Skeletal muscle tissue (tissue), 4 donors: Measurements from ENCODE around the gene FSIP1. TPM values are rescaled to one million over a fixed set of nuclear protein-coding genes. Genes with fewer than 3 reads are reported as not detected.

Experiments used
- H3K27ac ChIP-seq: one replicate; pipeline ENCODE4 v1.7.0; 2013; ENCODE audit warnings: mild to moderate bottlenecking, low read depth, low read length, inconsistent platforms
- H3K27me3 ChIP-seq, 3 donors: one replicate each; pipeline ENCODE4 v1.7.0; 2013; ENCODE audit warnings: low read length in 3 of 3; ENCODE audit not compliant: control insufficient read depth in 3 of 3, insufficient read depth in 3 of 3
- H3K36me3 ChIP-seq, 3 donors: one replicate each; pipeline ENCODE4 v1.7.0; 2013; ENCODE audit warnings: low read length in 3 of 3; ENCODE audit not compliant: control insufficient read depth in 3 of 3, insufficient read depth in 3 of 3
- H3K4me1 ChIP-seq, 3 donors: one replicate each; pipeline ENCODE4 v1.7.0; 2013; ENCODE audit warnings: low read length in 3 of 3, mild to moderate bottlenecking in 3 of 3; ENCODE audit not compliant: control insufficient read depth in 3 of 3, insufficient read depth in 3 of 3
- H3K4me3 ChIP-seq, 3 donors: one replicate each; pipeline ENCODE4 v1.7.0; 2013; ENCODE audit warnings: low read length in 3 of 3
- H3K9ac ChIP-seq, 3 donors: one replicate each; pipeline ENCODE4 v1.7.0; 2013; ENCODE audit warnings: low read length in 3 of 3, mild to moderate bottlenecking in 3 of 3, moderate library complexity in 2 of 3, low read depth in 1 of 3
- H3K9me3 ChIP-seq, 3 donors: one replicate each; pipeline ENCODE4 v1.7.0; 2013; ENCODE audit warnings: low read length in 3 of 3; ENCODE audit not compliant: control insufficient read depth in 3 of 3
- total RNA-seq: library from RNA; depleted of rRNA; stranded (reverse); fragments of >200 nt; gene quantifications from one replicate; pipeline ENCODE4 v1.2.3, GENCODE V29; 2014
- donor health status: Osteomylitis.

Gene FSIP1
- total RNA-seq, 1 donor from 2014 or later: 3.7 TPM

DNA sequence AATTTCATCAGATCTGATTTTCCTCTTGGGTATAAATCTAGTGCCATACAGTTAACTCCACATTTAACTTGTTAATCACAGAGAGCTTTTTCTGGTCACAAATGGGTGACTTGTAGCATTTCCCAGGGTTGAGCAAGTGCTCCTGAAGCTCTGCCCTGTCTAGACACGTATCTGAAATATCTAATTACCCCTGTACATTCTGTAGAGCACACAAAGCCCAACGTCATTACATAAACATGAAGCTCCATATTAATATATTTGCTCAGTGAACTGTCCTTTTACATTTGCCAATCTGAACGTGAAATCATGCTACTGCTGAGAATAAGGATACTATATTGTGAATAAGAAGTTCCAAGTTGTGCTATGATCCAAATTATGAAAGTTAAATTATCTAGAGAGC, 152.7 kb downstream of the FSIP1 start:
- Histone ChIP-seq H3K27ac (no peak overlapping the region), H3K27me3 (no peaks in the 10 kb centered on the region), H3K4me3 (no peak overlapping the region), H3K4me1 (peaks cover 26 to 45% (median 41%) of the 10 kb centered on the region in 3 donors), H3K9me3 (no peaks in the 10 kb centered on the region), H3K9ac (no peak overlapping the region), H3K36me3 (peaks cover 0 to 2% (median 0%) of the 10 kb centered on the region in 3 donors)

DNA sequence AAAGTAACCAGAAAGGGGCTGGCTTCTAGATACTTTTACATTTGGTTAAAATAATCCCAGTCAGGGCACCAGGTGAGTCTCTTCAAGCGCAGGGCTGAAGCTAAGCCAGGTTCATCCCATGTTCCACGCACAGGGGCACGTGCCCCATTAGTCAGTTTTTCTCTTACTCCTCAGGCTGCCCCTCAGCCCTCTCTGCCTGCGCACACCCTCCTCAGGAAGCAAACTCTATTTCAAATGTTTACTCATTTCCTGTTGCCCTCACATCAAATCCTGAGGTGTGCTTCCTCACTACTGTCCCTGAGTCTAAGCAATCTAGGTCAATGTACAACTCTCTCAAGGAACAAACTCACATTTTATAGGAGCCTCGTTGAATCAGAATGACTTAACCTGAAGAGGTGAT, 153.3 kb downstream of the FSIP1 start:
- H3K27ac ChIP-seq: peak overlapping the region; percentile 31
- H3K36me3 ChIP-seq: peaks cover 0 to 2% (median 0%) of the 10 kb centered on the region in 3 donors
- H3K9ac ChIP-seq: no peak overlapping the region
- H3K4me1 ChIP-seq: peaks cover 29 to 50% (median 45%) of the 10 kb centered on the region in 3 donors
- H3K9me3 ChIP-seq: no peaks in the 10 kb centered on the region
- H3K27me3 ChIP-seq: no peaks in the 10 kb centered on the region
- H3K4me3 ChIP-seq: no peak overlapping the region

DNA sequence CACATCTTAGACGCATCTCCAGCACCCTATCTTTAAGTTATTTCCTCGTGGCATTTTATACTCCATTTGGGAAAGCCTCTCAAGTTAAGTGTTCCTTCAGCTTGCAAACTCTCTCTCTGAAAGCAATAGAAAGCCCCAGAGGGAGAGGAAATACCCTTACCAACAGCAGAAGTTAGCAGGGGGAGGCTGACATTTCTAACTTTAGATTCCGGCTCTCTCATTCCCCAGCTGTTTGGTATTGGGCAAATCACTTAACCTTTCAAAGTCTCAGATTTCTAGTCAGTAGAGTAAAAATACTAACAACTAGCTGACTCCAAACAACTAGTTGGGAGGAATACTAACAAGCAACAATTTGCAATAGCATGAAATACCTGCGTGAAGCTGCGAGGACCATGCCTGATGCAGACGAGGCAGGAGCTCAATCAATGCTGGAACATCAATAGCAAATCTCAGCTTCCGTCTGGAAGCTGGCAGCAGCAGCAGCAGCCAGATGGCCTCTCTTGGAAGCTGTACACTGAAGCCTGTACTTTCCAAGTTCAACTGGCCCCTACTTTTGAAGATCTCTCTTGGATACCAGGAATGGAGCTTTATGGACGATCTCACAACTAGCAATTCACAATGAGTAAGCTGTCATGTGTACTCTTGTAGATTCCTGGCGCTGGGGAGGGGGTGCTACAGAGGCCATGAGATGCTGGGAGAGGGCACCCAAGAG, 153.9 kb downstream of the FSIP1 start:
- no peaks in the 10 kb centered on the region for H3K27me3 ChIP-seq
- H3K27ac ChIP-seq: peak overlapping the region; percentile 31
- peaks cover 0 to 2% (median 0%) of the 10 kb centered on the region in 3 donors for H3K36me3 ChIP-seq
- H3K4me3 ChIP-seq: no peak overlapping the region
- H3K9ac ChIP-seq: no peak overlapping the region
- no peaks in the 10 kb centered on the region for H3K9me3 ChIP-seq
- H3K4me1 ChIP-seq: peaks cover 29 to 52% (median 45%) of the 10 kb centered on the region in 3 donors

DNA sequence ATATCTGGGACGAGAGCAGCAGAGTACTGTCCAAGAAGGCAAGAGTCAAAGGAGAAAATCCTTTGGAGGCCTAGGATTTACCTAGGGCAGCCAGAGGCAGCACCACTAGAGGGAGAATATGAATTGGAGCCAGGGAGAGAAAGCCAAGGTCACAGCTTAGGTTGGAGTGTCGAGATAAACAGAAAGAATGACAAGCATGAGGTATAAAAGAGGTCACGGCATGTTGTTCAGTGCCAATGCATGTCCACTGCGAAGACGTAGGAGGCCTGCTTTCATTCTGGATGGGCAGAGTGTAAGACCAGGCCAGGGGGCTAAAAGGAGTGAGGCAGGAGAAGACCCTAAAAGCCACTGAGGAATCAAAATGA, 154.5 kb downstream of the FSIP1 start:
- Histone ChIP-seq H3K9me3 (no peaks in the 10 kb centered on the region), H3K27ac (peak overlapping the region; percentile 31), H3K4me1 (peaks cover 29 to 52% (median 45%) of the 10 kb centered on the region in 3 donors), H3K9ac (no peak overlapping the region), H3K27me3 (no peaks in the 10 kb centered on the region), H3K36me3 (peaks cover 0 to 2% (median 0%) of the 10 kb centered on the region in 3 donors), H3K4me3 (peak overlapping the region in 1 of 3 donors; percentile 23)

DNA sequence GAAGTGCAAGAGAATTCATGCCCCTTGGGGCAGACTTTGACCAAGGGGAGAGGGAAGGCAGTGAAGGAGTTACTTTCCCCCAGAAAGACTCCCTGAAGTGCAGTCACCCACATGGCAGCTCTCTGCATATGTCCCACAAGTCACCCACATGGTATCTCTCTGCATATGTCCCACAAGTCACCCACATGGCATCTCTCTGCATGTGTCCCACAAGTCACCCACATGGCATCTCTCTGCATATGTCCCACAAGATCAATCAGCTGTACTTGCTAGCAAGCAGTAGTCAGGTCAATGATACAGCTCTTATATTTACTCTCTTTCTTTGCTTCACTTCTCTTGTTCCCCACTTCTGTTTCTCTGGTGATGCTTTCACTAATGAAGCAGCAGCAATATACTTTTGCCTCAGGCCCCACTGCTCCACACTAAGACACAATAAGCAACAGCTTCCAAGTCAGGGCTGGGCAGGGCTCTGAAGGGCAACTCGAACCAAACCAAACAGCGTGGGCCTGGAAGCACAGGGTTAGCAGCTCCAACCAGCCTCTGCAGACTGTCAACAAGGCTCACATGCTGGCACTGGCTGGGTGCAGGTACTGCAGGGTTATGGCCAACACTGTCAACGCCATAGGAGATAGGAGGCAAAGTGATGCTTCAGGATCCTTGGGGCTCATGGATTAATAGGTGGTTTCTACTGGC, 155.0 kb downstream of the FSIP1 start:
- H3K36me3 ChIP-seq: peaks cover 0 to 2% (median 0%) of the 10 kb centered on the region in 3 donors
- H3K4me1 ChIP-seq: peaks cover 29 to 52% (median 45%) of the 10 kb centered on the region in 3 donors
- H3K9ac ChIP-seq: no peak overlapping the region
- H3K27ac ChIP-seq: no peak overlapping the region
- peak overlapping the region in 1 of 3 donors; percentile 23 for H3K4me3 ChIP-seq
- H3K27me3 ChIP-seq: no peaks in the 10 kb centered on the region
- H3K9me3 ChIP-seq: no peaks in the 10 kb centered on the region

DNA sequence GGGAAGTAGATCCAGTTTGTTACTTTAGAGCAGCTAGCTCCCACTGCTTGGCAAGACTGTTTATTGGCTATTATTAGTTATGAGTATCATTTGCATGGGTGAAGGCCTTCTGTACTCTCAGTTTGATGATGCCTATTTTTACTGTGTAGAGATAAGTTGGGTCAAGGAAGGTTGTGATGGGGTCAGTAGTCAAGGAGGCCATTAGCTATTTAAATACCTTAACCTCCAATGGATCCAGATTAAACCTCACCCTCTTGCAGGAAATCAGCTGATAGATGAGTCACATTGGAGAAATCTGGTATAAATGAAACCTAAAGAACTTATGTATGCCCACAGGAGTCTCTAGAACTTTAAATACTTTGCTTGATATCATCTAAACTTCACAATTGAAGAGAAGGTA, 156.8 kb downstream of the FSIP1 start:
- Histone ChIP-seq H3K36me3 (peaks cover 0 to 2% (median 0%) of the 10 kb centered on the region in 3 donors), H3K27me3 (no peaks in the 10 kb centered on the region), H3K4me3 (no peak overlapping the region), H3K4me1 (peaks cover 29 to 52% (median 45%) of the 10 kb centered on the region in 3 donors), H3K9me3 (no peaks in the 10 kb centered on the region), H3K9ac (peak overlapping the region in 1 of 3 donors; percentile 19), H3K27ac (peak overlapping the region; percentile 70)

DNA sequence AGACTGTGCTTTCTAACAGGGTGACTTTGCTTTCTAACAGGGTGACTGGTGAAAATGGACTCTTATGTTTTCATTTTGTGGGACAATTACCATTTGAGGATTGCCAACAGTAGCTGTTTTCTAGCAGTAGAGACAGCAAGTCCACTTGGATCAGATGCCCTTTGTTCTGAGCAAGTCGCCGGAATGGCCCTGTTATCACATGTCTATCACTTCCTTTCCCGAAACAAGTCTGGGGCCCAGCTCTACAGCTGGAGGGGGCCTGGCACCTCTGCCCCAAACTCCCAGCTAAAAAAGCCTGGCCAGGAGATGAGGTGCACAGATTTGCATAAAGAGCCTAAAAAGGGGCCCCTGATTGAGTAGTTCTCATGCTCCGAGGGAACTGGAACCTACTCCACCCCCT, 157.2 kb downstream of the FSIP1 start:
- Histone ChIP-seq H3K4me3 (peak overlapping the region in 1 of 3 donors; percentile 16), H3K9ac (peak overlapping the region in 1 of 3 donors; percentile 19), H3K36me3 (no peaks in the 10 kb centered on the region), H3K9me3 (no peaks in the 10 kb centered on the region), H3K27ac (peak overlapping the region; percentile 70), H3K4me1 (peaks cover 29 to 52% (median 45%) of the 10 kb centered on the region in 3 donors), H3K27me3 (no peaks in the 10 kb centered on the region)

DNA sequence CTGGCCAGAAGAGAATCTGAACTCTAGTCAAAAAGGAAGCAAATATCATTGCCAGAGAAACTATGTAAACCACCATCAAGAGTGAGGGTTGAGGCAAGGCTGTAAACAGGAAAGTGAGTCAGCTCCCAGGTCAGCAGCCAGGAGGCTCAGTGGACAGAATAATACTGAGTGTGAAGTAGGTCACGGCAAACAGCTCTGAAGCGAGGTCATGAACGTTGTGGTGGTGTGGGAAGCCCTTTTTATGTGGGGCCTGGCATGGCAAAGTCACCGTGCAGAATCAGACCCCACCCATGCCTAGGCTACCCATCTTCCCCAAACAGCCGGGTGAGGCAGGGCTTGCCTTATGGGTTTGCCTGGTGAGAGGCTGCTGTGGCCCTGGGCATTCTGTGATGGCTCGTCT, 157.8 kb downstream of the FSIP1 start:
- Histone ChIP-seq H3K36me3 (no peaks in the 10 kb centered on the region), H3K4me1 (peaks cover 29 to 52% (median 45%) of the 10 kb centered on the region in 3 donors), H3K27ac (peak overlapping the region; percentile 70), H3K4me3 (peak overlapping the region in 1 of 3 donors; percentile 16), H3K9me3 (no peaks in the 10 kb centered on the region), H3K27me3 (no peaks in the 10 kb centered on the region), H3K9ac (no peak overlapping the region)

DNA sequence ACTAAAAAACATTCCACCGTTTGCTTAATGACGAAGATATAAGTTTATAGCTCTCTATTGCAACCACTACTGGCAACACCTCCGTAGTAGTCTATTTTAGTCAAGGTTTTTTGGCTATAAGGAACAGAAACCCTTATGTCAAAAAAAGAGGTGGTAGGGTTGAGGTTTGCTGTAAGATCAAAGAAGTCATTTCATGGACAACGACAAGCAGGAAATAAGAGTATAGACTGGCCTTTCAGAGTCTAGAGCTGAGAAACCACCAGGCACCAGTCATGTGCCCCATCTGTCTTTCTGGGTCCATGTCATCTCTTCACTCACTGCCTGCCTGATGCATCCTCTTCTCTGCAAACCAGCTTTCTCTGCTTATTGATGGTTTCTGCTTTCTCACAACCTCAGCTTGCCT, 159.1 kb downstream of the FSIP1 start:
- no peaks in the 10 kb centered on the region for H3K9me3 ChIP-seq
- H3K4me1 ChIP-seq: peaks cover 24 to 41% (median 36%) of the 10 kb centered on the region in 3 donors
- H3K9ac ChIP-seq: no peak overlapping the region
- H3K27me3 ChIP-seq: no peaks in the 10 kb centered on the region
- H3K4me3 ChIP-seq: no peak overlapping the region
- H3K27ac ChIP-seq: peak overlapping the region; percentile 70
- no peaks in the 10 kb centered on the region for H3K36me3 ChIP-seq
